HG02763 (cell line): ENCODE measurements around the gene PELI1.

Experiments
- ATAC-seq: cut with Tn5 transposase; IDR thresholded peaks from one replicate; pipeline ENCODE4 v1.9.1; 2021; ENCODE audit warnings: mild to moderate bottlenecking, moderate library complexity; ENCODE audit not compliant: unreplicated experiment

Gene PELI1

GRCh38 chr2:64144057-64145013 lies at the start of gene PELI1:
TSS of gene PELI1 (minus strand) at chr2:64144420. CDS start at chr2:64108310, 36,110 bp downstream.
- ATAC-seq: peak; percentile 83

- no peak for ATAC-seq
Measured at GRCh38 chr2:64193491-64193890, 49.3 kb upstream of the PELI1 start.

GRCh38 chr2:64192664-64193105 lies 48.5 kb upstream of the PELI1 start:
- no peak for ATAC-seq

- ATAC-seq: no peak
Measured at GRCh38 chr2:64192125-64192479, 47.9 kb upstream of the PELI1 start.

- no peak for ATAC-seq
Measured at GRCh38 chr2:64189586-64189985, 45.4 kb upstream of the PELI1 start.

- ATAC-seq: no peak
Measured at GRCh38 chr2:64189167-64189566, 44.9 kb upstream of the PELI1 start.

- ATAC-seq: no peak
Measured at GRCh38 chr2:64186699-64187605, 42.7 kb upstream of the PELI1 start.

- ATAC-seq: peak; percentile 78
Measured at GRCh38 chr2:64179582-64180321, 35.5 kb upstream of the PELI1 start.

- ATAC-seq: no peak
Measured at GRCh38 chr2:64177315-64177714, 33.1 kb upstream of the PELI1 start.

GRCh38 chr2:64175419-64176197 lies 31.4 kb upstream of the PELI1 start:
- no peak for ATAC-seq

GRCh38 chr2:64173156-64174135 lies 29.2 kb upstream of the PELI1 start:
- ATAC-seq: no peak

GRCh38 chr2:64168756-64169155 lies 24.5 kb upstream of the PELI1 start:
- ATAC-seq: no peak

- no peak for ATAC-seq
Measured at GRCh38 chr2:64168201-64168600, 24.0 kb upstream of the PELI1 start.

GRCh38 chr2:64166637-64167420 lies 22.6 kb upstream of the PELI1 start:
- ATAC-seq: no peak

GRCh38 chr2:64166212-64166611 lies 22.0 kb upstream of the PELI1 start:
- no peak for ATAC-seq

- ATAC-seq: no peak
Measured at GRCh38 chr2:64165706-64166105, 21.5 kb upstream of the PELI1 start.

GRCh38 chr2:64164629-64165028 lies 20.4 kb upstream of the PELI1 start:
- no peak for ATAC-seq

GRCh38 chr2:64162516-64162915 lies 18.3 kb upstream of the PELI1 start:
- no peak for ATAC-seq
